K562 (cell line): Measurements from ENCODE around the gene LMBRD1. TPM values are rescaled to one million over a fixed set of nuclear protein-coding genes. Genes with fewer than 3 reads are reported as not detected.
A peak's percentile ranks its signal among the peaks of the same experiment; 100 is the strongest.

Source experiments
- HLTF ChIP-seq: fragments of 450-650 bp; IDR thresholded peaks from 2 replicates; pipeline ENCODE4 v1.6.1; 2016
- KHSRP ChIP-seq: fragments of 450-650 bp; IDR thresholded peaks from 2 replicates; pipeline ENCODE4 v1.6.1; 2017
- LARP7 ChIP-seq: fragments of 450-650 bp; IDR thresholded peaks from 2 replicates; pipeline ENCODE4 v1.6.1; 2016
- PHB ChIP-seq: fragments of 250-450 bp; sonication (Bioruptor Pico); IDR thresholded peaks from 2 replicates; pipeline ENCODE4 v1.5.0; 2021
- SOX6 ChIP-seq: fragments of 450-650 bp; IDR thresholded peaks from 2 replicates; pipeline ENCODE4 v1.6.1; 2014; ENCODE audit warnings: mild to moderate bottlenecking
- SRF ChIP-seq, 2 experiments: fragments of 250-450, 450-650 bp in 1 of 2; sonication (Bioruptor Pico) in 1 of 2; sonication (generic) in 1 of 2; formaldehyde crosslinking; IDR thresholded peaks; 2 replicates each; pipeline versions ENCODE4 v1.5.0 to v1.5.1; 2020 to 2022; ENCODE audit warnings: mild to moderate bottlenecking in 1 of 2, missing genetic modification reagents in 1 of 2
- SUPT5H ChIP-seq: fragments of 450-650 bp; IDR thresholded peaks from 2 replicates; pipeline ENCODE4 v1.6.1; 2016
- polyA plus RNA-seq, 8 experiments: library from polyadenylated mRNA; depleted of rRNA in 4 of 8; stranded (reverse) in 5 of 8; unstranded in 3 of 8; fragments of >200 nt; fragmentation: Nextera tagmentation in 2 of 8; fragmentation: Illumina TruSeq in 1 of 8; extraction: Ambion mirVana in 2 of 8; extraction: Trizol in 1 of 8; gene quantifications; 2 replicates each; pipeline versions ENCODE4 v1.2.1 to v1.2.3, GENCODE V29; 2011 to 2014; ENCODE audit warnings: inconsistent platforms in 1 of 8, missing spikeins in 1 of 8
- total RNA-seq, 7 experiments: library from RNA; depleted of rRNA in 6 of 7; stranded (reverse); fragments of >200 nt in 6 of 7; fragmentation: Illumina TruSeq in 2 of 7; extraction: Trizol in 2 of 7; gene quantifications; 2 replicates each; pipeline versions ENCODE4 v1.2.1 to v1.2.3, GENCODE V29; 2011 to 2021; ENCODE audit warnings: low replicate concordance in 1 of 7
- TF ChIP-seq, protein P1 (sequence below): fragments of 450-650 bp; IDR thresholded peaks from 2 replicates; pipeline ENCODE4 v1.6.1; 2016; ENCODE audit warnings: antibody characterized with exemption
- TF ChIP-seq, protein P2 (sequence below): fragments of 450-650 bp; formaldehyde crosslinking; IDR thresholded peaks from 2 replicates; pipeline ENCODE4 v1.4.0; 2022; ENCODE audit warnings: missing genetic modification characterization
- TF ChIP-seq, protein P3 (sequence below): sonication (generic); formaldehyde crosslinking; IDR thresholded peaks from 2 replicates; pipeline ENCODE4 v1.9.0; 2022; ENCODE audit warnings: mild to moderate bottlenecking, missing genetic modification reagents
- TF ChIP-seq, protein P4 (sequence below): fragments of 250-450 bp; sonication (Bioruptor Pico); IDR thresholded peaks from 2 replicates; pipeline ENCODE4 v1.6.1; 2021; ENCODE audit warnings: mild to moderate bottlenecking
- TF ChIP-seq, protein P5 (sequence below): fragments of 450-650 bp; conservative IDR thresholded peaks from 2 replicates; pipeline ENCODE4 v1.6.1; 2016; ENCODE audit warnings: missing genetic modification characterization, low read depth, mild to moderate bottlenecking, missing compliant biosample characterization, moderate library complexity
- TF ChIP-seq, protein P6 (sequence below), 2 experiments: fragments of 450-650 bp in 1 of 2; IDR thresholded peaks; 2 replicates each; pipeline ENCODE4 v1.6.1; 2011 to 2017; ENCODE audit warnings: low read depth in 2 of 2, antibody characterized with exemption in 1 of 2, borderline replicate concordance in 1 of 2, low read length in 1 of 2, mild to moderate bottlenecking in 1 of 2, mixed read lengths in 1 of 2; ENCODE audit not compliant: control insufficient read depth in 1 of 2
- TF ChIP-seq, protein P7 (sequence below): fragments of 450-650 bp; IDR thresholded peaks from 2 replicates; pipeline ENCODE4 v1.6.1; 2018; ENCODE audit not compliant: partially characterized antibody

The LMBRD1 gene
- total and polyA plus RNA-seq, 9 of the 15 experiments (the other 6 are each of a cell fraction or from before 2014, with no cell fraction given) = 14.0 to 85.2 (median 26.5) TPM

DNA sequence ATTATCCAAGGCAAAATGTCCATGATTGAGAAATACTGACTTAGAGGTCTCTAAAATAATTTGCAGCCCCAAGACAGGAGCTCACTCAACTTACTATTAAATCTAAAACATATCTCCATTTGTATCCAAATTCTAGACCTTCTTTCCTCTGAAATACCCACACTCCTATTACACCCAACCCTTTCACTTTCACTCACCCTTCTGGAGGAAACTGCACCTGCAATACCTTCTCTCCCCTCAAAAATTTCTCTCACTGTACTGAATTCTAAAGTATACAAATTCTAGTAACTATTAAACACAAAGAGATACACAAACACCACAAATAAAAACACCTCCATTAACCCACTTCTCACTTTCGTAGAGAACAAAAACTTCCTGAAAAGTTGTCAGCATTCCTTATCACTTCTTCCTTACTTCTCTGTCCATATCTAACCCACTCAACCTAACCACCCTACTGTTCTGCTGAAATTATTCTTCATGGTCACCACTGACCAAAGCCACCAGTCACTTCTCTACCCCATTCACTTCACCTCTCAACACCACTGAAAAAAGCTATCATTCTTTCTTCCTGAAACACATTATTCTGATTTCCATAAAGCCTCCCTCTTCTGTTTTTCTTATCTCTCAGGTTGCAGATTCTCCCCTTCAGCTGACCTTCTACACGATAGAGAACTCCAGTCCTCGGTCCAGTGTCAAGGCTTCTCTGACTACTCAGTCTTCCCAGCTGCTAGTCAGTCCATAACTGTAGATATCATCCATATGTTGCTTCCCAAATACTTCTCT is 12.0 kb downstream of the LMBRD1 start (continued):
- TF ChIP-seq, protein P1, sequence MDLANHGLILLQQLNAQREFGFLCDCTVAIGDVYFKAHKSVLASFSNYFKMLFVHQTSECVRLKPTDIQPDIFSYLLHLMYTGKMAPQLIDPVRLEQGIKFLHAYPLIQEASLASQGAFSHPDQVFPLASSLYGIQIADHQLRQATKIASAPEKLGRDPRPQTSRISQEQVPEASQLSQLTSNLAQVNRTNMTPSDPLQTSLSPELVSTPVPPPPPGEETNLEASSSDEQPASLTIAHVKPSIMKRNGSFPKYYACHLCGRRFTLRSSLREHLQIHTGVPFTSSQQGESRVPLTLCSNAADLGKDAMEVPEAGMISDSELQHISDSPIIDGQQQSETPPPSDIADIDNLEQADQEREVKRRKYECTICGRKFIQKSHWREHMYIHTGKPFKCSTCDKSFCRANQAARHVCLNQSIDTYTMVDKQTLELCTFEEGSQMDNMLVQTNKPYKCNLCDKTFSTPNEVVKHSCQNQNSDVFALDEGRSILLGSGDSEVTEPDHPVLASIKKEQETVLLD = 0 out of 2 replicates have a peak, but pooled peaks have one; percentile 34
- TF ChIP-seq SUPT5H (peak; percentile 25; the same call in 1 of the 2 replicates), PHB (CRISPR knock-in tag) (no peak), LARP7 (0 out of 2 replicates have a peak, but pooled peaks have one; percentile 58), SOX6 (peak; percentile 80), KHSRP (0 out of 2 replicates have a peak, but pooled peaks have one; percentile 49), SRF (CRISPR knock-in tag; IDR thresholded peaks at IDR 0.05) (0 out of 4 replicates have a peak, but pooled peaks of 1 of the 2 experiments have one; percentile 39), HLTF (0 out of 2 replicates have a peak, but pooled peaks have one; percentile 43)
- TF ChIP-seq, protein P2, sequence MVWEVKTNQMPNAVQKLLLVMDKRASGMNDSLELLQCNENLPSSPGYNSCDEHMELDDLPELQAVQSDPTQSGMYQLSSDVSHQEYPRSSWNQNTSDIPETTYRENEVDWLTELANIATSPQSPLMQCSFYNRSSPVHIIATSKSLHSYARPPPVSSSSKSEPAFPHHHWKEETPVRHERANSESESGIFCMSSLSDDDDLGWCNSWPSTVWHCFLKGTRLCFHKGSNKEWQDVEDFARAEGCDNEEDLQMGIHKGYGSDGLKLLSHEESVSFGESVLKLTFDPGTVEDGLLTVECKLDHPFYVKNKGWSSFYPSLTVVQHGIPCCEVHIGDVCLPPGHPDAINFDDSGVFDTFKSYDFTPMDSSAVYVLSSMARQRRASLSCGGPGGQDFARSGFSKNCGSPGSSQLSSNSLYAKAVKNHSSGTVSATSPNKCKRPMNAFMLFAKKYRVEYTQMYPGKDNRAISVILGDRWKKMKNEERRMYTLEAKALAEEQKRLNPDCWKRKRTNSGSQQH (CRISPR knock-in tag) = peak; percentile 61; the same call in 1 of the 2 replicates
- TF ChIP-seq, protein P3, sequence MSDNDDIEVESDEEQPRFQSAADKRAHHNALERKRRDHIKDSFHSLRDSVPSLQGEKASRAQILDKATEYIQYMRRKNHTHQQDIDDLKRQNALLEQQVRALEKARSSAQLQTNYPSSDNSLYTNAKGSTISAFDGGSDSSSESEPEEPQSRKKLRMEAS (CRISPR knock-in tag) = no peak
- TF ChIP-seq, protein P4, sequence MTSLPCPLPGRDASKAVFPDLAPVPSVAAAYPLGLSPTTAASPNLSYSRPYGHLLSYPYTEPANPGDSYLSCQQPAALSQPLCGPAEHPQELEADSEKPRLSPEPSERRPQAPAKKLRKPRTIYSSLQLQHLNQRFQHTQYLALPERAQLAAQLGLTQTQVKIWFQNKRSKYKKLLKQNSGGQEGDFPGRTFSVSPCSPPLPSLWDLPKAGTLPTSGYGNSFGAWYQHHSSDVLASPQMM (CRISPR knock-in tag) = no peak
- TF ChIP-seq, protein P5, sequence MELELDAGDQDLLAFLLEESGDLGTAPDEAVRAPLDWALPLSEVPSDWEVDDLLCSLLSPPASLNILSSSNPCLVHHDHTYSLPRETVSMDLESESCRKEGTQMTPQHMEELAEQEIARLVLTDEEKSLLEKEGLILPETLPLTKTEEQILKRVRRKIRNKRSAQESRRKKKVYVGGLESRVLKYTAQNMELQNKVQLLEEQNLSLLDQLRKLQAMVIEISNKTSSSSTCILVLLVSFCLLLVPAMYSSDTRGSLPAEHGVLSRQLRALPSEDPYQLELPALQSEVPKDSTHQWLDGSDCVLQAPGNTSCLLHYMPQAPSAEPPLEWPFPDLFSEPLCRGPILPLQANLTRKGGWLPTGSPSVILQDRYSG (tag) = no peak
- TF ChIP-seq, protein P6, sequence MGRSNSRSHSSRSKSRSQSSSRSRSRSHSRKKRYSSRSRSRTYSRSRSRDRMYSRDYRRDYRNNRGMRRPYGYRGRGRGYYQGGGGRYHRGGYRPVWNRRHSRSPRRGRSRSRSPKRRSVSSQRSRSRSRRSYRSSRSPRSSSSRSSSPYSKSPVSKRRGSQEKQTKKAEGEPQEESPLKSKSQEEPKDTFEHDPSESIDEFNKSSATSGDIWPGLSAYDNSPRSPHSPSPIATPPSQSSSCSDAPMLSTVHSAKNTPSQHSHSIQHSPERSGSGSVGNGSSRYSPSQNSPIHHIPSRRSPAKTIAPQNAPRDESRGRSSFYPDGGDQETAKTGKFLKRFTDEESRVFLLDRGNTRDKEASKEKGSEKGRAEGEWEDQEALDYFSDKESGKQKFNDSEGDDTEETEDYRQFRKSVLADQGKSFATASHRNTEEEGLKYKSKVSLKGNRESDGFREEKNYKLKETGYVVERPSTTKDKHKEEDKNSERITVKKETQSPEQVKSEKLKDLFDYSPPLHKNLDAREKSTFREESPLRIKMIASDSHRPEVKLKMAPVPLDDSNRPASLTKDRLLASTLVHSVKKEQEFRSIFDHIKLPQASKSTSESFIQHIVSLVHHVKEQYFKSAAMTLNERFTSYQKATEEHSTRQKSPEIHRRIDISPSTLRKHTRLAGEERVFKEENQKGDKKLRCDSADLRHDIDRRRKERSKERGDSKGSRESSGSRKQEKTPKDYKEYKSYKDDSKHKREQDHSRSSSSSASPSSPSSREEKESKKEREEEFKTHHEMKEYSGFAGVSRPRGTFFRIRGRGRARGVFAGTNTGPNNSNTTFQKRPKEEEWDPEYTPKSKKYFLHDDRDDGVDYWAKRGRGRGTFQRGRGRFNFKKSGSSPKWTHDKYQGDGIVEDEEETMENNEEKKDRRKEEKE (IDR thresholded peaks at IDR 0.05; ENCODE audit: borderline replicate concordance in 1 of 2, control insufficient read depth in 1 of 2, low read depth in 2 of 2, low read length in 1 of 2) = no peak
- TF ChIP-seq, protein P7, sequence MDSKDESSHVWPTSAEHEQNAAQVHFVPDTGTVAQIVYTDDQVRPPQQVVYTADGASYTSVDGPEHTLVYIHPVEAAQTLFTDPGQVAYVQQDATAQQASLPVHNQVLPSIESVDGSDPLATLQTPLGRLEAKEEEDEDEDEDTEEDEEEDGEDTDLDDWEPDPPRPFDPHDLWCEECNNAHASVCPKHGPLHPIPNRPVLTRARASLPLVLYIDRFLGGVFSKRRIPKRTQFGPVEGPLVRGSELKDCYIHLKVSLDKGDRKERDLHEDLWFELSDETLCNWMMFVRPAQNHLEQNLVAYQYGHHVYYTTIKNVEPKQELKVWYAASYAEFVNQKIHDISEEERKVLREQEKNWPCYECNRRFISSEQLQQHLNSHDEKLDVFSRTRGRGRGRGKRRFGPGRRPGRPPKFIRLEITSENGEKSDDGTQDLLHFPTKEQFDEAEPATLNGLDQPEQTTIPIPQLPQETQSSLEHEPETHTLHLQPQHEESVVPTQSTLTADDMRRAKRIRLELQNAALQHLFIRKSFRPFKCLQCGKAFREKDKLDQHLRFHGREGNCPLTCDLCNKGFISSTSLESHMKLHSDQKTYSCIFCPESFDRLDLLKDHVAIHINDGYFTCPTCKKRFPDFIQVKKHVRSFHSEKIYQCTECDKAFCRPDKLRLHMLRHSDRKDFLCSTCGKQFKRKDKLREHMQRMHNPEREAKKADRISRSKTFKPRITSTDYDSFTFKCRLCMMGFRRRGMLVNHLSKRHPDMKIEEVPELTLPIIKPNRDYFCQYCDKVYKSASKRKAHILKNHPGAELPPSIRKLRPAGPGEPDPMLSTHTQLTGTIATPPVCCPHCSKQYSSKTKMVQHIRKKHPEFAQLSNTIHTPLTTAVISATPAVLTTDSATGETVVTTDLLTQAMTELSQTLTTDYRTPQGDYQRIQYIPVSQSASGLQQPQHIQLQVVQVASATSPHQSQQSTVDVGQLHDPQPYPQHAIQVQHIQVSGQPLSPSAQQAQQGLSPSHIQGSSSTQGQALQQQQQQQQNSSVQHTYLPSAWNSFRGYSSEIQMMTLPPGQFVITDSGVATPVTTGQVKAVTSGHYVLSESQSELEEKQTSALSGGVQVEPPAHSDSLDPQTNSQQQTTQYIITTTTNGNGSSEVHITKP = peak; percentile 39
